HS-5 (cell line): ENCODE results near the gene PABPC1L.

Source experiments
- DNase-seq: peaks from one replicate; pipeline ENCODE4 v3.0.0-alpha.2; 2012; ENCODE audit warnings: low read depth

PABPC1L gene

GRCh38 chr20:44900231-44900854 is 9.5 kb upstream of the PABPC1L start:
- no peak for DNase-seq

- DNase-seq: no peak
Observed at GRCh38 chr20:44901974-44902373, 7.9 kb upstream of the PABPC1L start.

- no peak for DNase-seq
Observed at GRCh38 chr20:44904377-44904776, 5.5 kb upstream of the PABPC1L start.

- no peak for DNase-seq
Observed at GRCh38 chr20:44908987-44909871, 631 bp upstream of the PABPC1L start.

- DNase-seq: no peak
Observed at GRCh38 chr20:44910690-44911262, 916 bp downstream of the PABPC1L start.

- DNase-seq: no peak
Observed at GRCh38 chr20:44911264-44911921, 1.5 kb downstream of the PABPC1L start.

- DNase-seq: no peak
Observed at GRCh38 chr20:44912189-44912588, 2.3 kb downstream of the PABPC1L start.

- no peak for DNase-seq
Observed at GRCh38 chr20:44914924-44915323, 5.1 kb downstream of the PABPC1L start.

- no peak for DNase-seq
Observed at GRCh38 chr20:44916586-44916985, 6.7 kb downstream of the PABPC1L start.

GRCh38 chr20:44917399-44917798 is 7.5 kb downstream of the PABPC1L start:
- no peak for DNase-seq

GRCh38 chr20:44918342-44918741 is 8.5 kb downstream of the PABPC1L start:
- DNase-seq: no peak

- no peak for DNase-seq
Observed at GRCh38 chr20:44918761-44919160, 8.9 kb downstream of the PABPC1L start.

GRCh38 chr20:44921447-44921846 is 11.6 kb downstream of the PABPC1L start:
- no peak for DNase-seq

- no peak for DNase-seq
Observed at GRCh38 chr20:44924541-44924940, 14.7 kb downstream of the PABPC1L start.

- DNase-seq: no peak
Observed at GRCh38 chr20:44928595-44928994, 18.7 kb downstream of the PABPC1L start.

GRCh38 chr20:44930517-44931168 is 20.8 kb downstream of the PABPC1L start:
- no peak for DNase-seq

GRCh38 chr20:44931911-44932310 is 22.1 kb downstream of the PABPC1L start:
- no peak for DNase-seq

GRCh38 chr20:44932916-44933315 is 23.1 kb downstream of the PABPC1L start:
- DNase-seq: no peak

- DNase-seq: no peak
Observed at GRCh38 chr20:44936510-44936909, 26.6 kb downstream of the PABPC1L start.

- no peak for DNase-seq
Observed at GRCh38 chr20:44938637-44939036, 28.8 kb downstream of the PABPC1L start.

GRCh38 chr20:44941120-44941691 is 31.3 kb downstream of the PABPC1L start:
- no peak for DNase-seq
